ENCODE results near the gene RUNX1. TPM values are rescaled to one million over a fixed set of nuclear protein-coding genes. Genes with fewer than 3 reads are reported as not detected.

The RUNX1 gene
- total RNA-seq, 2 donors from 2014 or later = 97.0 to 110 TPM

GRCh38 chr21:34857122-34857713 is 191.9 kb downstream of the RUNX1 start:
- peaks cover 5% of the 10 kb centered on the region for H3K4me1 Mint-ChIP-seq
- no peak for ATAC-seq
- no peak for DNase-seq
- no peaks in the 10 kb centered on the region for H3K27me3 Mint-ChIP-seq
- H3K9me3 ChIP-seq (ENCODE audit: control insufficient read depth, low read length, poor library complexity, severe bottlenecking) = no peaks in the 10 kb centered on the region
- peak overlapping the region; percentile 12 for H3K4me3 Mint-ChIP-seq
- peaks cover 2% of the 10 kb centered on the region for H3K36me3 Mint-ChIP-seq (ENCODE audit: low read depth)
- H3K27ac Mint-ChIP-seq = no peak overlapping the region

DNA sequence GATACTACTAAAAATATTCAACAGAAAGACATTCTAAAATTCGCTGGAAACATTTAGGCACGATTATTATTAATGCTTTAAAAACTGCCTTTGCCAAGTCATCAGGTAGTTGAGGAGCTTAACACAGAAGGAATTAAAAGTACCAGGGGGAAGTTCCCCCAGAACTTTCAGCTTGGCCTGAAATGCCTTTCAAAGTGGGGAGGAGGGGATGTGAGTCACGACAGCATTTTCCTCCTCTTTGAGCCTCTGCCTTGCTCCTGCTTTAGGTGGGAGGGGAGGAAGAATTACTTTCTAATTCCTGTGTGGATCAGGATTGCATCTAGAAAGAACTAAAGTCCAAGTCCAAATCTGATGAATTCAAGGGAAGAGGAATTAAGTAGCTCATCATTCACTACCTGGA is 196.7 kb downstream of the RUNX1 start:
- ATAC-seq (no peak), DNase-seq (no peak)
- Mint-ChIP-seq H3K4me3 (no peak overlapping the region), H3K4me1 (peaks cover 16% of the 10 kb centered on the region), H3K27ac (no peak overlapping the region), H3K27me3 (no peaks in the 10 kb centered on the region), H3K36me3 (ENCODE audit: low read depth) (no peaks in the 10 kb centered on the region)
- no peaks in the 10 kb centered on the region for H3K9me3 ChIP-seq (ENCODE audit: control insufficient read depth, low read length, poor library complexity, severe bottlenecking)

DNA sequence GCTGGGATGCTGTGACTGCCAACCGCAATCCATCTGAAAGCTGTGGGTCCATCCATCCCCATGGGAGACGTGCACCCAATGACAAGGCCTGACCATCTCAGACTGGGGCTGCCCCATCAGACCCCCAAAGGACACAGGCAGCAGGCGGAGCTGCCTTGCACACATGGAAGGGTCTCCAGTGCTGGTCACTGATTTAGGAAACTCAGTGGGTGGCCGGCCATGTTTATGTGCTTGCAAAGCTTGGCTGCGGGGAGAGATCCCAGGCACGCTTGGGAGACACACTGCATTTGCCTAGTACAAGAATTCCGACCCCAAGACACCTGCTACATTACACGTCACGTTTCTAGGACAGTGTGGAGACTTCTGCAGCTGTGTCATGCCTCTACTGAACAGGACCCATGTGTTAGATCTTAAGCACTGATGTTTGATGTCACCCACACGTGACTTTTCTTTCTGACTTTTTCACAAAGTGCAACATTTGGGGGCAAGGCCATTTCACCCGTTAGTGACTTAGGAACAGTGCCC is 198.9 kb downstream of the RUNX1 start:
- no peaks in the 10 kb centered on the region for H3K27me3 Mint-ChIP-seq
- H3K36me3 Mint-ChIP-seq (ENCODE audit: low read depth) = no peaks in the 10 kb centered on the region
- peaks cover 27% of the 10 kb centered on the region for H3K4me1 Mint-ChIP-seq

GRCh38 chr21:34846601-34847112 is 202.4 kb downstream of the RUNX1 start:
- no peaks in the 10 kb centered on the region for H3K9me3 ChIP-seq (ENCODE audit: control insufficient read depth, low read length, poor library complexity, severe bottlenecking)
- Mint-ChIP-seq H3K4me1 (peaks cover 41% of the 10 kb centered on the region), H3K4me3 (no peak overlapping the region), H3K27ac (peak overlapping the region; percentile 89), H3K27me3 (no peaks in the 10 kb centered on the region), H3K36me3 (ENCODE audit: low read depth) (peaks cover 5% of the 10 kb centered on the region)
- ATAC-seq (no peak), DNase-seq (no peak)

More for the DNA sequence above, 198.9 kb downstream of the RUNX1 start:
- no peak for ATAC-seq
- Mint-ChIP-seq H3K4me3 (no peak overlapping the region), H3K27ac (no peak overlapping the region)
- DNase-seq = no peak
- H3K9me3 ChIP-seq (ENCODE audit: control insufficient read depth, low read length, poor library complexity, severe bottlenecking) = no peaks in the 10 kb centered on the region

- Mint-ChIP-seq H3K4me1 (peaks cover 39% of the 10 kb centered on the region), H3K36me3 (ENCODE audit: low read depth) (peaks cover 5% of the 10 kb centered on the region), H3K4me3 (peak overlapping the region; percentile 22), H3K27ac (peak overlapping the region; percentile 89), H3K27me3 (no peaks in the 10 kb centered on the region)
- no peaks in the 10 kb centered on the region for H3K9me3 ChIP-seq (ENCODE audit: control insufficient read depth, low read length, poor library complexity, severe bottlenecking)
- peak; percentile 76 for ATAC-seq
- DNase-seq = no peak
Measured at GRCh38 chr21:34845521-34846451, 203.3 kb downstream of the RUNX1 start.

DNA sequence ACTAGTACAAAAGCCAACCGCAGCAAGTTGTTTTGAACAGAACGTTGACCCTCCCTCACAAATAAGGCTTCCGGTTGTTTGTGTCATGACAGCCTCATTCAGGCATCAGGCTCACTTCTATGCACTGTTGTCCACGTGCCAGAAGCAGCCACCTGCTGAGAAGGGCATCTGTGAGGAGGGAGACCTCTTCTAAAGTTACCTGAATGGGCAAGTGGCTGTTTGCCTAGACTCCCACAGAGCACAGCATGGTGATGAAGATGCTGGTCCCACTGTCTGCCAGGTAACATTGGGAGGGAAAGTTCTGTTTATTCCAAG is 204.2 kb downstream of the RUNX1 start:
- ATAC-seq (peak; percentile 8), DNase-seq (no peak)
- Mint-ChIP-seq H3K36me3 (ENCODE audit: low read depth) (peaks cover 5% of the 10 kb centered on the region), H3K27ac (peak overlapping the region; percentile 89), H3K4me1 (peaks cover 39% of the 10 kb centered on the region), H3K4me3 (peak overlapping the region; percentile 33), H3K27me3 (no peaks in the 10 kb centered on the region)
- no peaks in the 10 kb centered on the region for H3K9me3 ChIP-seq (ENCODE audit: control insufficient read depth, low read length, poor library complexity, severe bottlenecking)

DNA sequence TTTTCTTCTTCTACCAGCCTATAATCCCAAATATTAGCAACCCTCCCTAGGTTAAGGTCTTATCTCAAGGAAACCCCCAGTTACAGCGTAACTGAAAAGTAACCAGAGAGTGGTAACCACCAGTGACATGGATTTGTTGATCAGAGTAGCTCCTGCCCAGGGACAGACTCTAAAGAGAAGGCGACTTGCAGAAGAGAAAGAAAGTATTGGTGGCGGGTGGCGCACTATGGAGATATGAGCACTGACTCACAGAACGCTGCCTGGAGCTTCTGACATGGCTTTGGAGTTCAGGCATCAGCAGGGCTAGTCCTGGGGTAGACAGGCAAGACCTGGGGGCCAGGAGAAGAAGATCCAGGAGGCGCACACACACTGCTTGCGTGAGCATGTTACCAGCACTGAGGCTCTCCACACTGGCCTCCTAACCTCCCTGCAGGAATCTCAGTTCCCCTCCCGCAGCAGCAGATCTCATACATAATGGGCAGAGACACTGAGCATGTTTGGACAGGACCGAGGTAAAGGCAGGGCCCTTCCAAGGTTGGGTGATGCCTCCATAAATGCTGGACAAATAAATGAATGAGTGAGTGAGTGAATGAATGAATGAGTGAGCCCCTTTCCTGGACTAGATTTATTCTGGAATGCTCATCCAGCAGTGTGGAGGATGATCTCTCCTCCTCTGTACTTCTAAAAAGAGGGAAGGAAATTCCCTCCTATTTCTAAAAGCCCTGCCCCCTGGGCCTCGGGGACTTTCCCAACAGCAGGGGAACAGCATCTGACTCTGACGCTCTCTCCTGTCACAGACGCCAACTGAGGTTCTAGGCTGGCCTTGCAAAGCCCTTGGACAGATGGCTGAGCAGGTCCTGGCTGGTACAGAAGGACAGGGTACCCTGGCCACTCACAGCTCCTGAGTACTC is 204.8 kb downstream of the RUNX1 start:
- no peaks in the 10 kb centered on the region for H3K9me3 ChIP-seq (ENCODE audit: control insufficient read depth, low read length, poor library complexity, severe bottlenecking)
- ATAC-seq (peak; percentile 58), DNase-seq (no peak)
- Mint-ChIP-seq H3K4me3 (no peak overlapping the region), H3K27ac (peak overlapping the region; percentile 89), H3K36me3 (ENCODE audit: low read depth) (peaks cover 5% of the 10 kb centered on the region), H3K4me1 (peaks cover 45% of the 10 kb centered on the region), H3K27me3 (no peaks in the 10 kb centered on the region)

- no peak for ATAC-seq
- H3K27me3 Mint-ChIP-seq = no peaks in the 10 kb centered on the region
- peak overlapping the region; percentile 89 for H3K27ac Mint-ChIP-seq
- H3K4me3 Mint-ChIP-seq = no peak overlapping the region
- peaks cover 5% of the 10 kb centered on the region for H3K36me3 Mint-ChIP-seq (ENCODE audit: low read depth)
- no peak for DNase-seq
- peaks cover 50% of the 10 kb centered on the region for H3K4me1 Mint-ChIP-seq
- H3K9me3 ChIP-seq (ENCODE audit: control insufficient read depth, low read length, poor library complexity, severe bottlenecking) = no peaks in the 10 kb centered on the region
Measured at GRCh38 chr21:34843562-34843961, 205.5 kb downstream of the RUNX1 start.

DNA sequence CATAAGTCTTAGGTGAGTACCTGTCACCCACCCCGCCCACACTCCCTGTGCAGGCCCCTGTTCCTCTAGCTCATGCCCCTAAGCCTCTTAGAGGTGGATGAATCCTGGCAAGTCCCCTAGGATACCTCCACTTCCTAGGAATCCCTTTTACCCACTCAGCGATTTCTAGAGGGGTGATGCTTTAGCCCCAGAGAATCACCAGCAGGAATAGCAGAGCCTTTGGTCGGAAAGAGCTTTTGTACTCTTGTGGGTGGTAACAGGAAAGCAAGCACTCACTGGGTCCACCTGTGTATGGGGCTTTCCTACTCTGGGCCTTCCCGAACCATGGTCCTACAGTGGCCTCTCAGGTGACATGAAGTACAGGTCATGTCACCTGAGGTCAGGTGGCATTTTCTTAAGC is 207.9 kb downstream of the RUNX1 start:
- H3K27ac Mint-ChIP-seq = peak overlapping the region; percentile 89
- no peak for ATAC-seq
- no peaks in the 10 kb centered on the region for H3K27me3 Mint-ChIP-seq

GRCh38 chr21:34840693-34841092 is 208.4 kb downstream of the RUNX1 start:
- Mint-ChIP-seq H3K36me3 (ENCODE audit: low read depth) (peaks cover 8% of the 10 kb centered on the region), H3K4me3 (no peak overlapping the region), H3K4me1 (peaks cover 57% of the 10 kb centered on the region), H3K27me3 (no peaks in the 10 kb centered on the region), H3K27ac (no peak overlapping the region)
- DNase-seq (no peak), ATAC-seq (no peak)
- H3K9me3 ChIP-seq (ENCODE audit: control insufficient read depth, low read length, poor library complexity, severe bottlenecking) = no peaks in the 10 kb centered on the region

More for the DNA sequence above, 207.9 kb downstream of the RUNX1 start:
- Mint-ChIP-seq H3K4me1 (peaks cover 57% of the 10 kb centered on the region), H3K4me3 (no peak overlapping the region), H3K36me3 (ENCODE audit: low read depth) (peaks cover 8% of the 10 kb centered on the region)
- no peaks in the 10 kb centered on the region for H3K9me3 ChIP-seq (ENCODE audit: control insufficient read depth, low read length, poor library complexity, severe bottlenecking)
- DNase-seq = no peak

DNA sequence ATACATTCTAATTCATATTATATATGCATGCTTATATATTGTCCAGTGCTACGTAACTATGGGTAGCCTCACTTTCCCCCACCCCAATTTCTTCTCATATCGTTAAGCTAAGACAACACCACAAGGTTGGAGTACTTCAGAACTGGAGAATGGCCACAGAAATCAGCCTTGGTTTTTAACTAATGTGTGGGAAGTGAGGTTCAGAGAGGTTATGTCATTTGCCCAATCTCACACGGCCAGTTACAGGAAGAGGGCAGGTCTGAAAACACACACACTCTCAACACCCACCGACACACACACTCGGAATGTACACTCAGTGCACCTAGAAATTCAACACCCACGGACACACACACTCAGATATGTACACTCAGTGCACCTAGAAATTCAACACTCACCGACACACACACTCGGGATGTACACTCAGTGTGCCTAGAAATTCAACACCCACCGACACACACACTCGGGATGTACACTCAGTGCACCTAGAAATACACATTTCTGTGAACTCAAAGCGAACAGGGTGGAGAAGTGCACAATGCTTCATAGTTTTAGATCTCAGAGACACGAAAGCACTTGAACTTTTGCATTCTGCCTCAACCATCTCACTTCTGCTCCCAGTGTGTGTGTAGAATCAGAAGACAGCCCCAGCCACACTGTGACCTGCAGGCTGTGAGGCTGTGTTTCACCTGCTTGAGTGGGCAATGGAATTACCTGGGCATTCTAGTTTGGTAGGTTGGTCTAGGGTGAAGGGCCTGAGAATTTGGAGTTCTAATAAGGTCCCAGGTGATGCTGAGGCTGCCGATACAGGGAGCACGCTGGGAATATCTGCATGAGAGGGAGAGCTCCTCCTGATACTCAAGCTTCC is 209.9 kb downstream of the RUNX1 start:
- DNase-seq (no peak), ATAC-seq (no peak)
- Mint-ChIP-seq H3K36me3 (ENCODE audit: low read depth) (peaks cover 8% of the 10 kb centered on the region), H3K27me3 (no peaks in the 10 kb centered on the region), H3K27ac (peak overlapping the region; percentile 43), H3K4me3 (peak overlapping the region; percentile 15), H3K4me1 (peaks cover 58% of the 10 kb centered on the region)
- H3K9me3 ChIP-seq (ENCODE audit: control insufficient read depth, low read length, poor library complexity, severe bottlenecking) = no peaks in the 10 kb centered on the region

GRCh38 chr21:34836933-34837505 is 212.1 kb downstream of the RUNX1 start:
- no peak for ATAC-seq
- peak overlapping the region; percentile 75 for H3K27ac Mint-ChIP-seq
- no peaks in the 10 kb centered on the region for H3K9me3 ChIP-seq (ENCODE audit: control insufficient read depth, low read length, poor library complexity, severe bottlenecking)
- H3K4me1 Mint-ChIP-seq = peaks cover 48% of the 10 kb centered on the region
- H3K27me3 Mint-ChIP-seq = no peaks in the 10 kb centered on the region
- peaks cover 3% of the 10 kb centered on the region for H3K36me3 Mint-ChIP-seq (ENCODE audit: low read depth)
- DNase-seq = no peak
- H3K4me3 Mint-ChIP-seq = no peak overlapping the region
